Measurements from ENCODE around the gene VPS41.
A peak's percentile ranks its signal among the peaks of the same experiment; 100 is the strongest.

Gene VPS41

GRCh38 chr7:38907066-38907465, 1.9 kb downstream of the VPS41 start:
- no peak for TF ChIP-seq CTCF (conservative IDR thresholded peaks at IDR 0.05)
- H3K27ac ChIP-seq = no peak overlapping the region

GRCh38 chr7:38905056-38905759, 3.8 kb downstream of the VPS41 start:
- no peak for TF ChIP-seq CTCF (conservative IDR thresholded peaks at IDR 0.05)
- H3K27ac ChIP-seq = no peak overlapping the region

- no peak overlapping the region for H3K27ac ChIP-seq
- TF ChIP-seq CTCF (conservative IDR thresholded peaks at IDR 0.05) = no peak
These were observed 5.9 kb downstream of the VPS41 start for GRCh38 chr7:38903057-38903456.

- no peak for TF ChIP-seq CTCF (conservative IDR thresholded peaks at IDR 0.05)
- no peak overlapping the region for H3K27ac ChIP-seq
These were observed 6.5 kb downstream of the VPS41 start for GRCh38 chr7:38902449-38902848.

GRCh38 chr7:38893061-38893460, 15.9 kb downstream of the VPS41 start:
- H3K27ac ChIP-seq = no peak overlapping the region
- no peak for TF ChIP-seq CTCF (conservative IDR thresholded peaks at IDR 0.05)

GRCh38 chr7:38890597-38890996, 18.4 kb downstream of the VPS41 start:
- no peak overlapping the region for H3K27ac ChIP-seq
- no peak for TF ChIP-seq CTCF (conservative IDR thresholded peaks at IDR 0.05)

GRCh38 chr7:38889872-38890432, 19.0 kb downstream of the VPS41 start:
- peak; percentile 46 for TF ChIP-seq CTCF (conservative IDR thresholded peaks at IDR 0.05)
- no peak overlapping the region for H3K27ac ChIP-seq
